Duodenal mucosa (tissue), 2 donors: ENCODE data around the gene SGF29.
"Not testable (repeated sequence)": the region's sequence is repeated elsewhere in the genome, so short reads cannot be mapped to it uniquely, and the experiment has no call there.

ENCODE experiments used
- H3K27ac ChIP-seq: one replicate; pipeline ENCODE4 v1.7.0; 2013; ENCODE audit warnings: low read depth, low read length
- H3K27me3 ChIP-seq, 2 donors: one replicate each; pipeline ENCODE4 v1.7.0; 2013; ENCODE audit warnings: low read length in 2 of 2, control low read depth in 1 of 2; ENCODE audit not compliant: insufficient read depth in 2 of 2, control insufficient read depth in 1 of 2
- H3K36me3 ChIP-seq, 2 donors: one replicate each; pipeline ENCODE4 v1.7.0; 2013; ENCODE audit warnings: low read length in 2 of 2, control low read depth in 1 of 2; ENCODE audit not compliant: insufficient read depth in 2 of 2, control insufficient read depth in 1 of 2
- H3K4me1 ChIP-seq, 2 donors: one replicate each; pipeline ENCODE4 v1.7.0; 2013; ENCODE audit warnings: low read length in 2 of 2, control low read depth in 1 of 2; ENCODE audit not compliant: insufficient read depth in 2 of 2, control insufficient read depth in 1 of 2
- H3K4me3 ChIP-seq, 2 donors: one replicate each; pipeline ENCODE4 v1.7.0; 2013; ENCODE audit warnings: low read length in 2 of 2, low read depth in 1 of 2
- H3K9ac ChIP-seq, 2 donors: one replicate each; pipeline ENCODE4 v1.7.0; 2013; ENCODE audit warnings: low read length in 2 of 2, low read depth in 1 of 2
- H3K9me3 ChIP-seq, 2 donors: one replicate each; pipeline ENCODE4 v1.7.0; 2013; ENCODE audit warnings: low read length in 2 of 2, control low read depth in 1 of 2; ENCODE audit not compliant: control insufficient read depth in 1 of 2

The SGF29 gene

DNA sequence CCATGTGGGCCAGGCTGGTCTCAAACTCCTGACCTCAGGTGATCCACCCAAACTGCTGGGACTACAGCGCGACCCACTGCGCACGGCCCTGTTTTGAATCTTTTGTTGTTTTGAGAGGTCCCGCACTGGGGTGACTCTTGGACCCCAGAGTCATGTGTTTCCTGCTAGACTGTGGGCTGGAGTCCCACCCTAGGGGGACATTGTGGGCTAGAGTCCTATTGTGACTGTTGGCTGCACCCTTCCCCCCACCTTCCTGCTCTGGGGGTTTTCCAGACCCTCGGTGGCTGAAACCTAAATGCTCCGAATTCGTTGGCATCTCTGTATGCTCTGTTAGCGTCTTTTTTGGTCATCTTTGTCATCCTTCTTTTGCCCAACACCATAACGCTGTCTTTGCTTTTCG, 30.9 kb upstream of the SGF29 start:
- Histone ChIP-seq H3K27me3 (no peaks in the 10 kb centered on the region), H3K36me3 (no peaks in the 10 kb centered on the region), H3K9ac (no peak overlapping the region), H3K4me1 (peaks cover 0 to 3% of the 10 kb centered on the region in 2 donors), H3K9me3 (no peaks in the 10 kb centered on the region), H3K27ac (no peak overlapping the region), H3K4me3 (no peak overlapping the region)

DNA sequence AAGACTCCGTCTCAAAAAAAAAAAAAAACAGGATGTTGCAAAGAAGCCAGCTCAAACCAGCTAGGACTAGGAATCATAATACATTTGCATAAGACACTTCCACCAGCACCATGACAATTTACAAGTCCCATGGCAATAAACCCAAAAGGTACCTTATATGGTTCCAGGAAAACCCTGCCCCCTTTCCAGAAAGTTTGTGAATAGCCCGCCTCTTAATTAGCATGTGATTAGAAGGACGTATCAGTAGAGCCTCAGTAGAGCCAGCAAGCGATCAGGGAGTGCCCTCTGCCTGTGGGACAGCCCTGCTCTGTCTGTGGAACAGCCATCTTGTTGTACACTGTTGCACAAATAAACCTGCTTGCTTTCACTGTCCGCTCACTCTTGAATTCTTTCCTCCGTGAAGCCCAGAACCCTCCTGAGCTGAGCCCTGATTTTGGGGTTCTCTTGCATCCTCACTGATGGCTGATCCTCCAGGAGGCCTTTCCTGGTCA, 29.0 kb upstream of the SGF29 start:
- Histone ChIP-seq H3K4me1 (peaks cover 6 to 9% of the 10 kb centered on the region in 2 donors), H3K9me3 (no peaks in the 10 kb centered on the region), H3K9ac (no peak overlapping the region), H3K27ac (no peak overlapping the region), H3K27me3 (no peaks in the 10 kb centered on the region), H3K4me3 (no peak overlapping the region), H3K36me3 (no peaks in the 10 kb centered on the region)

DNA sequence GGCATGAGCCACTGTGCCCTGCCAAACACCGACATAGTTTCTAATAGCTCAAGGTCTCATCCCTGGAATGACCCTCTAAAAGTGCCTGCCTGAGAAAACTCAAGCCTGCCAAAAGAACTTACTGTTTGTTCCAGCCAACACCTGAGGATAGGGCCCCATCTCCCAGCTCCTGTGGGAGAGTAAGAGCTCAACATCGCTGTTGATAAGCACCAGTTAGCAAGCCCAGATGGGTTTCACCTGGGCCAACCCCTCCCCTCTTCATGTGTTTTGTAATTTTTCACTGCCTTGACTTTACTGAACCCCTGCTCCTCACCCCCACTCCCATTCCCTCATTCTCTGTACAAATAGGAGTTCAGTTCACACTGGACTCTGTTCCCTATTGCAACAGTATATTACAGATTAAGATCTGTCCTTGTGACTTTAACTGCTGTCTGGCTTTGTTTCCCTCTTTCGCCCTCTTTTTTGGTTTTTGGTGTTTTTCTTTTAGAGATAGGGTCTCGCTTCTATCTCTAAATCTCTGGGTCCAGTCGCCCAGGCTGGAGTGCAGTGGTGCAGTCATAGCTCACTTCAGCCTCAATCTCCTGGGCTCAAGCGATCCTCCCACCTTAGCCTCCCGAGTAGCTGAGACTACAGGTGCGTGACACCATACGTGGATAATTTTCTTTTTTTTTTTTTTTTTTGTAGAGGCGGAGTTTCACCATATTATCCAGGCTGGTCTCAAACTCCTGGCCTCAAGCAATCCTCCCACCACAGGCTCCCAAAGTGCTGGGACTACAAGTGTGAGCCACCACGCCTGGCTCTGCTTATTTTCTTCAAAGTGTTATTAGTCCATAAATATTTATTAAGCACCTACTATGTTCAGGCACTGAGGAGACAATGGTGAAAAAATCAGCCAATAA, 27.3 kb upstream of the SGF29 start:
- Histone ChIP-seq H3K36me3 (no peaks in the 10 kb centered on the region), H3K4me3 (no peak overlapping the region), H3K27me3 (no peaks in the 10 kb centered on the region), H3K4me1 (peaks cover 6 to 9% of the 10 kb centered on the region in 2 donors), H3K27ac (no peak overlapping the region), H3K9me3 (no peaks in the 10 kb centered on the region), H3K9ac (no peak overlapping the region)

DNA sequence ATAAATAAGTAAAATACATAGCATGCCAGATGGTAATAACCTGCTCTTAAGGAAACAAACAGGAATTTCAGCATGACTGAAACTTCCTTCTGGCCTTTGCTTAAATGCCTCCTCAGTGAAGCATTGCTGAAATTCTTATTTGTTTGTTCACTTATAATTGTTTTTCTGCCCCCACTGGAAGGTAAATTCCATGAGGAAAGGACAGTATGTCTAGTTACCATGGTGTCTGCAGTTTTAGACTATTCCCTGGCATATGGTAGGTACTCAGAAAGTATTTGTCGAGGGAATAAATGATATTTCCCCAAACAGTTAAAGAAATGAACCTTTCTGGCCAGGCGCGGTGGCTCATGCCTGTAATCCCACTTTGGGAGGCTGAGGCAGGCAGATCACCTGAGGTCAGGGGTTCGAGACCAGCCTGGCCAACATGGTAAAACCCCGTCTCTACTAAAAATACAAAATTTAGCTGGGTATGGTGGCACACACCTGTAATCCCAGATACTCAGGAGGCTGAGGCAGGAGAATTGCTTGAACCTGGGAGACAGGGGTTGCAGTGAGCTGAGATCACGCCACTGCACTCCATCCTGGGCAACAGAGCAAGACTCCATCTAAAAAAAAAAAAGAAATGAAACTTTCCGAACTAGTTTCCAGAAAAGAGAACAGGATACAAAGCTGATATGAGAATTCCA, 26.5 kb upstream of the SGF29 start:
- H3K27me3 ChIP-seq, H3K9me3 ChIP-seq, H3K4me3 ChIP-seq, H3K9ac ChIP-seq, H3K27ac ChIP-seq, H3K4me1 ChIP-seq, H3K36me3 ChIP-seq: not testable (repeated sequence)

DNA sequence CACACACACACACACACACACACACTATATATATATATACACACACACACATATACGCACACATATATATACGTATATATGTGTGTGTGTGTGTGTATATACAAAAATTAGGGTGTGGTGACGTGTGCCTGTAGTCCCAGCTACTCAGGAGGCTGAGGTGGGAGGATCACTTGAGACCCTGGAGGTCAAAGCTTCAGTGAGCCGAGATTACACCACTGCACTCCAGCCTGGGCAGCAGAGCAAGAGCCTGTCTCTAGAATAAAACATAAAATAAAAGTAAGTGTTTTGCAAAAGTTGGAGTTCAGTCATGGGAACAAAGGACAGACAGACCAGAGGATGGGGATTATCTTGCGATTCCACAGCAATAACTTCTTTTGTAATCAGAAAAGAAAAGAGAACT, 25.7 kb upstream of the SGF29 start:
- Histone ChIP-seq H3K4me3 (no peak overlapping the region), H3K9me3 (no peaks in the 10 kb centered on the region), H3K4me1 (peaks cover 13 to 17% of the 10 kb centered on the region in 2 donors), H3K9ac (no peak overlapping the region), H3K27ac (no peak overlapping the region), H3K36me3 (no peaks in the 10 kb centered on the region), H3K27me3 (no peaks in the 10 kb centered on the region)

DNA sequence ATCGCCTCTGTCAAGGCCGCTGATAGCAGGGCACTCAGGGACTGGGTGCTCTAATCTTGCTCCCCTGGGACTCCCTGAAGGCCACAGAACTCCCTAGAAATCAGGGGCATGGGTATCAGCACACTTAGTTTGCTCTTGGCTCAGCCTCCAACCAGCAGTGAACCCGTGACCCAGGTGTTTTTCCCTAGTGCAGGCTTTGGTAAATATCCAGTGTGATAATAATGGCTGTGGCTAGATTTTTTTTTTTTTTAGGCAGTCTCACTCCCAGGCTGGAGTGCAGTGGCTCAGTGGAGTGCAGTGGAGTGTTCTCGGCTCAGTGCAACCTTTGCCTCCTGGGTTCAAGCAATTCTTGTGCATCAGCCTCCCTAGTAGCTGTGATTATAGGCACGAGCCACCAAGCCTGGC, 25.3 kb upstream of the SGF29 start:
- Histone ChIP-seq H3K27ac (peak overlapping the region; percentile 25), H3K36me3 (no peaks in the 10 kb centered on the region), H3K27me3 (no peaks in the 10 kb centered on the region), H3K4me1 (peaks cover 14 to 17% of the 10 kb centered on the region in 2 donors), H3K9ac (no peak overlapping the region), H3K4me3 (no peak overlapping the region), H3K9me3 (no peaks in the 10 kb centered on the region)

DNA sequence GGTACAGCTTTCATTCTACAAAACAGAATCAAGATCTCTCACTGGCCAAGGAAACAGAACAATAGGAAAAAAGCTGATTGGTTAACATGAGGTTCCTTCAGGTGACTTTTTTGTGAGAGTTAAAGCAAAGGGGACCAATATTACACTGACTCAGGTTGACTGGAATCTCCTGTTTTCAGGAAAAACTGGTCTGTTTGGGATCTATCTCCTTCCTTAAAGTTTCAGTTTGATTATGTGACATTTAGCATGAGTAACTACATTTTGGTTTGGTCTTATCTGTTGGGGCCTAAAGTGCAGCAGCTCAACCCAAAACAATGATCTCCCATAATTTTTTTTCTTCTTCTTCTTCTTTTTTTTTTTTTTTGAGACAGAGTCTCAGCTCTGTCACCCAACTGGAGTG, 24.6 kb upstream of the SGF29 start:
- H3K4me1 ChIP-seq = peaks cover 14 to 17% of the 10 kb centered on the region in 2 donors
- no peak overlapping the region for H3K27ac ChIP-seq
- H3K9ac ChIP-seq = no peak overlapping the region
- H3K36me3 ChIP-seq = no peaks in the 10 kb centered on the region
- H3K4me3 ChIP-seq = no peak overlapping the region
- H3K9me3 ChIP-seq = no peaks in the 10 kb centered on the region
- H3K27me3 ChIP-seq = no peaks in the 10 kb centered on the region

DNA sequence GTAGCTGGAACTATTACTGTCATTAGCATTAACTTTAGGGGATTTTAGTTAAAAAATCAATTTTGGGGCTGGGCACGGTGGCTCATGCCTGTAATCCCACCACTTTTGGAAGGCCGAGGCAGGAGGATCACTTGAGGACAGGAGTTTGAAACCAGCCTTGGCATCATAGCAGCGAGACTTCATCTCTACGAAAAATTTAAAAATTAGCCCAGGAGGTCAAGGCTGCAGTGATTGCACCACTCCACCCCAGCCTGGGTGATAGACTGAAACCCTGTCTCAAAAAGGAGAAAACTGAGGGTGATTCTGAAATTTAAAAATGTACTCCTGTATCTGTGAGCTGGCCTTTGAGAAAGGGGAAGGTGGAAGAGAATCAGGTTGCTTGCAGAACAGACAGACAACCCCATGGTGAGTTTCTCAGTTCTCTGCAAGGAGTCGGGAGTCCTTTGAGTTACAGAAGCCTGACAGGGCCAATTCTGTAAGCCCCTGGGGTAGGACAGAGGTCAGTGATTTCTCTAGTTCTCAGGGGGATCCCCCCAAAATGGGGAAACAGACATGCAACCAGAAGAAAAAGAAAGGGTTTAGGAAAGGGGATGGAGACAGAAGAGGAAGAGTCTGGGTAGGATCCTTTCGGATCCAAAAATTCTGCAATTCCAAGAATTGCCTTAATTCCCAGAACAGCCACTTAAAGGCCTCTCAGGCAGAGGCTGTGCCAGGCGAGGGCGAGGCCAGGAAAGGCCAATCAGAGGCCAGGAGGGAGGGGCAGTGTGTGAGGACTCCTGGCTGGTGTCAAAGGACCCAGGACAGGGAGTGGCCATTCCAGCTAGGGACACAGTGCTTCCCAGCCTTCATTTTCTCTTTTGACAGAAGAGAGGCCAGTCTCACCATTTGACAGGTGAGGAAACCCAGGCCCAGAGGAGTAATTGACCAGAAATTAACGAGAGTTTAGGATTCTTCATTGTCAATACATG, 21.7 kb upstream of the SGF29 start:
- Histone ChIP-seq H3K27me3 (no peaks in the 10 kb centered on the region), H3K36me3 (no peaks in the 10 kb centered on the region), H3K4me3 (no peak overlapping the region), H3K27ac (no peak overlapping the region), H3K9me3 (no peaks in the 10 kb centered on the region), H3K9ac (no peak overlapping the region), H3K4me1 (peaks cover 14% of the 10 kb centered on the region in 2 donors)

DNA sequence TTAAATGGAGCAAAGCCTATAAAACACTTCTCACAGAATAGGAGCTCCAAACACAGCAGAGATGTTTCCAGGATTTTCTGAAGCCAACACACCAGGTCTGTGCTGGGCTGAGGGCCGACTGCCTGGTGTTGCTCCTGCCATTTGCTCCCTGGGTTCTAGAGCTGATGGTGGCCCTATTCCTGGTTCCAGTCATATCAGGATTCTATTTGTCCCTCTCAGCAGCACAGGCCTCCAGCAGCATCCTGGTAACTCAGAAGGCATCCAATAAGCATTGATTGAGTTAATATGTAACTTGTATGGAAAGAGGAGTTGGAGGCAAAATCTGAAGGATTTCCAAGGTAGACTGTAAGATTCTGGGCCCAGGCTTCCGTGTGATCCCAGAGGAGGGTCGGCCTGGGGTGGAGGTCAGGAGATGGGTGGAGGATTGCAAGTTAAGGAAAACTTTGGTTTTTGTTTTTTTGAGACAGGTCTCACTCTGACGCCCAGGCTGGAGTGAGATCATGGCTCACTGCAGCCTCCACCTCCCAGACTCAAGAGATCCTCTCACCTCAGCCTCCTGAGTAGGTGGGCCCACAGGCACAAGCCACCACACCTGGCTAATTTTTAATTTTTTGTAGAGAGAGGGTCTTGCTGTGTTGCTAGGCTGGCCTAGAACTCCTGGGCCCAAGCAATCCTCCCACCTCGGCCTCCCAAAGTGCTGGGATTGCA, 20.6 kb upstream of the SGF29 start:
- Histone ChIP-seq H3K27ac (no peak overlapping the region), H3K36me3 (no peaks in the 10 kb centered on the region), H3K9ac (no peak overlapping the region), H3K4me1 (peaks cover 14% of the 10 kb centered on the region in 2 donors), H3K9me3 (no peaks in the 10 kb centered on the region), H3K4me3 (no peak overlapping the region), H3K27me3 (no peaks in the 10 kb centered on the region)
